Measurements from ENCODE around the gene ANXA5.

The ANXA5 gene

GRCh38 chr4:121690001-121690400 is 6.8 kb downstream of the ANXA5 start:
- H3K9me3 ChIP-seq: no peaks in the 10 kb centered on the region
- H3K36me3 ChIP-seq: peaks cover 2% of the 10 kb centered on the region; the same call in 1 of the 2 replicates
- H3K4me3 ChIP-seq (ENCODE audit: low read depth, low read length): no peak overlapping the region
- H3K27me3 ChIP-seq: no peaks in the 10 kb centered on the region
- DNase-seq: no peak
- no peaks in the 10 kb centered on the region for H3K4me1 ChIP-seq
- no peak for TF ChIP-seq CTCF (IDR thresholded peaks at IDR 0.05; ENCODE audit: low read depth, low read length)

GRCh38 chr4:121688701-121689100 is 8.1 kb downstream of the ANXA5 start:
- no peaks in the 10 kb centered on the region for H3K9me3 ChIP-seq
- DNase-seq: no peak
- H3K4me3 ChIP-seq (ENCODE audit: low read depth, low read length): no peak overlapping the region
- no peak for TF ChIP-seq CTCF (IDR thresholded peaks at IDR 0.05; ENCODE audit: low read depth, low read length)
- H3K27me3 ChIP-seq: no peaks in the 10 kb centered on the region
- H3K36me3 ChIP-seq: peaks cover 2% of the 10 kb centered on the region; the same call in 1 of the 2 replicates
- no peaks in the 10 kb centered on the region for H3K4me1 ChIP-seq

- Histone ChIP-seq H3K4me3 (ENCODE audit: low read depth, low read length) (no peak overlapping the region), H3K36me3 (peaks cover 2% of the 10 kb centered on the region; the same call in 1 of the 2 replicates), H3K9me3 (no peaks in the 10 kb centered on the region), H3K27me3 (no peaks in the 10 kb centered on the region), H3K4me1 (no peaks in the 10 kb centered on the region)
- TF ChIP-seq CTCF (IDR thresholded peaks at IDR 0.05; ENCODE audit: low read depth, low read length): no peak
- no peak for DNase-seq
These were observed 8.5 kb downstream of the ANXA5 start for GRCh38 chr4:121688261-121688660.

- peaks cover 2% of the 10 kb centered on the region; the same call in 1 of the 2 replicates for H3K36me3 ChIP-seq
- H3K9me3 ChIP-seq: no peaks in the 10 kb centered on the region
- no peaks in the 10 kb centered on the region for H3K4me1 ChIP-seq
- no peak overlapping the region for H3K4me3 ChIP-seq (ENCODE audit: low read depth, low read length)
- DNase-seq: no peak
- no peaks in the 10 kb centered on the region for H3K27me3 ChIP-seq
- no peak for TF ChIP-seq CTCF (IDR thresholded peaks at IDR 0.05; ENCODE audit: low read depth, low read length)
These were observed 10.5 kb downstream of the ANXA5 start for GRCh38 chr4:121686255-121686654.

GRCh38 chr4:121685257-121685656 is 11.5 kb downstream of the ANXA5 start:
- TF ChIP-seq CTCF (IDR thresholded peaks at IDR 0.05; ENCODE audit: low read depth, low read length): no peak
- Histone ChIP-seq H3K36me3 (peaks cover 5% of the 10 kb centered on the region; the same call in 1 of the 2 replicates), H3K27me3 (no peaks in the 10 kb centered on the region), H3K9me3 (no peaks in the 10 kb centered on the region), H3K4me3 (ENCODE audit: low read depth, low read length) (no peak overlapping the region), H3K4me1 (no peaks in the 10 kb centered on the region)
- no peak for DNase-seq

- Histone ChIP-seq H3K4me3 (ENCODE audit: low read depth, low read length) (no peak overlapping the region), H3K4me1 (no peaks in the 10 kb centered on the region), H3K36me3 (peaks cover 11% of the 10 kb centered on the region; the same call in 1 of the 2 replicates), H3K27me3 (no peaks in the 10 kb centered on the region), H3K9me3 (no peaks in the 10 kb centered on the region)
- TF ChIP-seq CTCF (IDR thresholded peaks at IDR 0.05; ENCODE audit: low read depth, low read length): no peak
- DNase-seq: no peak
These were observed 12.2 kb downstream of the ANXA5 start for GRCh38 chr4:121684561-121684960.

All from BE2C (cell line).